BJ (cell line): Measurements from ENCODE around the gene FEZF2. TPM values are rescaled to one million over a fixed set of nuclear protein-coding genes. Genes with fewer than 3 reads are reported as not detected.

Experiments used
- CTCF ChIA-PET: fragments of 350-600 bp; formaldehyde crosslinking; extraction: SDS; loops from one replicate; lab custom pipeline; 2021; ENCODE audit warnings: antibody characterized with exemption, inconsistent platforms; lab: Yijun Ruan, JAX
- POLR2A ChIA-PET: fragments of 300-600 bp; sonication (Branson Sonifier 250); formaldehyde crosslinking; extraction: SDS; loops from one replicate; lab custom pipeline; 2021; ENCODE audit warnings: antibody characterized with exemption; lab: Charles Lee
- DNase-seq: peaks from one replicate; pipeline ENCODE4 v3.0.0-alpha.2; 2011; ENCODE audit warnings: low read depth
- H3K27me3 ChIP-seq: 2 replicates; pipeline ENCODE4 v1.6.0; 2011; ENCODE audit warnings: low read length; ENCODE audit not compliant: control insufficient read depth, insufficient read depth
- H3K36me3 ChIP-seq: 2 replicates; pipeline ENCODE4 v1.5.1; 2011; ENCODE audit warnings: low read length; ENCODE audit not compliant: control insufficient read depth, insufficient read depth
- H3K4me3 ChIP-seq: 2 replicates; pipeline ENCODE4 v1.5.1; 2011; ENCODE audit warnings: low read depth, mild to moderate bottlenecking, control low read depth, low read length
- polyA plus RNA-seq: library from polyadenylated mRNA; depleted of rRNA; stranded (reverse); fragments of >200 nt; gene quantifications from 2 replicates; pipeline ENCODE4 v1.2.3, GENCODE V29; 2011
- TF ChIP-seq, protein P1 (sequence below): IDR thresholded peaks from 2 replicates; pipeline ENCODE4 v1.5.1; 2011; ENCODE audit warnings: low read depth, mild to moderate bottlenecking, control low read depth, inconsistent platforms, low read length, moderate library complexity; ENCODE audit not compliant: insufficient read depth

FEZF2 gene
- polyA plus RNA-seq, 1 experiment = not detected

DNA sequence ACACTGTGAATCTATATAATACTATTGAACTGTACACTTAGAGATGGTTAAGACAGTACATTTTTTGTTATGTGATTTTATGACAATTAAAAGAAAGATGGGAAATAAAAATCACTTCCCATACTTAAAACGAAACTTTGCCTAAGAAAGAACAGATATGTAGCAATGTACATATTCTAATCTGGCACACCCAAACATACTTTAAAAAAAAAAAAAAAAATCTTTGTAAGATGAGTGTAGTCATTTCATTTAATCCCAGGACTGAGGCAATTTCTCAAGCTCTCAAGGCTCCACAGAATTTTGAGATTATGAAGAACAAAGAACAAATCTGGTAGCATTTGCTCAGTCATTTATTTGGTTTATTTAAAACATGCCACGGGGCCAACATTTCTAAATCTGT lies 40.3 kb upstream of the FEZF2 start:
- Histone ChIP-seq H3K4me3 (no peak overlapping the region), H3K27me3 (no peaks in the 10 kb centered on the region), H3K36me3 (no peaks in the 10 kb centered on the region)
- ChIA-PET POLR2A (no interaction called here), CTCF (no interaction called here)
- TF ChIP-seq, protein P1, sequence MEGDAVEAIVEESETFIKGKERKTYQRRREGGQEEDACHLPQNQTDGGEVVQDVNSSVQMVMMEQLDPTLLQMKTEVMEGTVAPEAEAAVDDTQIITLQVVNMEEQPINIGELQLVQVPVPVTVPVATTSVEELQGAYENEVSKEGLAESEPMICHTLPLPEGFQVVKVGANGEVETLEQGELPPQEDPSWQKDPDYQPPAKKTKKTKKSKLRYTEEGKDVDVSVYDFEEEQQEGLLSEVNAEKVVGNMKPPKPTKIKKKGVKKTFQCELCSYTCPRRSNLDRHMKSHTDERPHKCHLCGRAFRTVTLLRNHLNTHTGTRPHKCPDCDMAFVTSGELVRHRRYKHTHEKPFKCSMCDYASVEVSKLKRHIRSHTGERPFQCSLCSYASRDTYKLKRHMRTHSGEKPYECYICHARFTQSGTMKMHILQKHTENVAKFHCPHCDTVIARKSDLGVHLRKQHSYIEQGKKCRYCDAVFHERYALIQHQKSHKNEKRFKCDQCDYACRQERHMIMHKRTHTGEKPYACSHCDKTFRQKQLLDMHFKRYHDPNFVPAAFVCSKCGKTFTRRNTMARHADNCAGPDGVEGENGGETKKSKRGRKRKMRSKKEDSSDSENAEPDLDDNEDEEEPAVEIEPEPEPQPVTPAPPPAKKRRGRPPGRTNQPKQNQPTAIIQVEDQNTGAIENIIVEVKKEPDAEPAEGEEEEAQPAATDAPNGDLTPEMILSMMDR = no peak
- no peak for DNase-seq

DNA sequence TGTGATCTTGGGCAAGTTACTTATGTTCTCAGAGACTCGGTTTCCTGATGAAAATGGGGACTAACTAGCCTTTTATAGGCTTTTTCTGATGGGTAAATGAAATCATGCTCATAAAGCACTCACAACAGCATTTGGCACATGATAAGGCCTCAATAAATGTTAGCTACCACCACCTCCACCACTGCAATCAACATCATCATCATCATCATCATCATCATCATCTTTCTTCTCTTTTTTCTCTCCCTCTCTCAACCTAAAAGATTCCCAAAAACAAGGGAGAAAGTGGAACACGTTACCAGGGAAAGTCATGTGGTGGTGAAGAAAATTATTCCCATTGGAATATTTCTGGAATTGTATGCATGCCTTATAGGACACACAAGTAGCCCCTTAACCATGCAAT lies 33.6 kb upstream of the FEZF2 start:
- H3K4me3 ChIP-seq = no peak overlapping the region
- ChIA-PET POLR2A (no interaction called here), CTCF (no interaction called here)
- no peaks in the 10 kb centered on the region for H3K27me3 ChIP-seq
- TF ChIP-seq, protein P1 = no peak
- DNase-seq = no peak
- H3K36me3 ChIP-seq = no peaks in the 10 kb centered on the region

DNA sequence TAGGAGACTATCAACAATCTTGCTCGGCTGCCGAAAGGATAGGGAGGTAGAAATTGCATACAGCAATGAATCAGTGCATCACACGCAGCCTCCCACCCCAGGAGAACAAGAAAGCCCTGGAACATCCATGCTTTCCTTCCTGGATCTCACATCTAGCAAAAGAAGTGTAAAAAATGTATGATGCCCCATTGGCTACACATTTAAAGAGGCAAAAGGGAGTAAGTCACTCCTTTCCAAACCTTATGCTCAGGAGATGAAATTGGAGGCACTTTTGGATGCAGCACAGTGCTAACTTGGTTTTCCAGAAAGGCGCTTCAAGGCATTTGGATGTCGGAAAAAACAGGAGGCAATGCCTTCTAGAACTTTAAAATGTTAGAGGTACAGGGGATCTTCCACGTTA lies 32.2 kb upstream of the FEZF2 start:
- ChIA-PET POLR2A (no interaction called here), CTCF (no interaction called here)
- no peaks in the 10 kb centered on the region for H3K36me3 ChIP-seq
- no peak overlapping the region for H3K4me3 ChIP-seq
- TF ChIP-seq, protein P1 = no peak
- no peak for DNase-seq
- H3K27me3 ChIP-seq = no peaks in the 10 kb centered on the region

DNA sequence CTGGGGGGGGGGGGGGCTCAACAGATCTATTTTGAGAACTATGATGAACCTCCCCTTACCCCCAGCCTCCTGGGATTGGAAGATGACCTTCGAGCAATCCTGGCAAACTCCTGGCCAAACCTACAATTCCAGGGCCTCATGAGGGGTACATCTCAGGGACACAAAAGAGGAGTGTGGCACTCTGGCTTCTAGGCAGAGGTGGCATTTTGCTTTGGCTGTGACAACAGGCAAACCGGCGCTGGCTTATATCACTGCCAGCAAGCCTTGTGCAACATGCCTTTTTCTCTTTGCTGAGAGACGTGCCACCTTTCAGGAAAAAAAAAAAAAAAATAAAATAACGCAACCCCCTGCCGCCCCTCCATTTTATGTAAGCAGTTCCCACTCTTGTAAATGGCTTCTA lies 31.8 kb upstream of the FEZF2 start:
- DNase-seq = no peak
- TF ChIP-seq, protein P1 = no peak
- H3K27me3 ChIP-seq = no peaks in the 10 kb centered on the region
- ChIA-PET CTCF (no interaction called here), POLR2A (no interaction called here)
- H3K4me3 ChIP-seq = no peak overlapping the region
- no peaks in the 10 kb centered on the region for H3K36me3 ChIP-seq

DNA sequence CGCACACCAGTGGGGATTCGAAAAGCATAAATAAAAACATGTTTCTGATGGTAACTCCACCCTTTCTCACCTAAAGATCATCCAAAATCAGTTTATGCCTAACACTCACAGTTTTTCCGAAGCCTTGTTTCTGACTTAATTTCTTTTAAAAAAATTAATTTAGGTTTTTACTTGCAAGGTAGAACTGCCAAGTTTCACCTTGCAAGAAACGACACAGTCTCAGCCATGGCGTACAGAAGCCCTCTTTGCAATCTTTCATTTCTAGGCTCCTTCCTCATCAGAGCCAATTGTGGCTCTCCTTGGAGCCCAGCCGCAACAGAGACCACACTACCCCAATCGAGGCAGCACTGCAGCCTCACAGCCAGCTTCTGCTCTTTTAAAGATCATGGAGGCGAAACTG lies 31.0 kb upstream of the FEZF2 start:
- CTCF ChIA-PET = no interaction called here
- no peaks in the 10 kb centered on the region for H3K27me3 ChIP-seq
- H3K36me3 ChIP-seq = no peaks in the 10 kb centered on the region
- no peak overlapping the region for H3K4me3 ChIP-seq
- POLR2A ChIA-PET = no interaction called here
- DNase-seq = no peak
- TF ChIP-seq, protein P1 = no peak
